ENCODE results near the gene CYB5R3.

GRCh38 chr22:42656578-42656977 is 7.4 kb upstream of the CYB5R3 start:
- no peak for TF ChIP-seq OSR1 (CRISPR knock-in tag; IDR thresholded peaks at IDR 0.05)
- TF ChIP-seq POU6F1 (CRISPR knock-in tag; IDR thresholded peaks at IDR 0.05; ENCODE audit: borderline replicate concordance, low read depth): no peak
- no peak for TF ChIP-seq ZFP30 (CRISPR knock-in tag; IDR thresholded peaks at IDR 0.05)
- TF ChIP-seq PPARA (CRISPR knock-in tag; IDR thresholded peaks at IDR 0.05; ENCODE audit: borderline replicate concordance): no peak
- no peak for TF ChIP-seq PATZ1 (CRISPR knock-in tag; IDR thresholded peaks at IDR 0.05; ENCODE audit: borderline replicate concordance)
- TF ChIP-seq TSHZ2 (CRISPR knock-in tag; IDR thresholded peaks at IDR 0.05): no peak
- no peak for TF ChIP-seq ZNF8 (CRISPR knock-in tag; IDR thresholded peaks at IDR 0.05)
- TF ChIP-seq CSDC2 (CRISPR knock-in tag; IDR thresholded peaks at IDR 0.05): no peak
- TF ChIP-seq ZC3H10 (CRISPR knock-in tag; IDR thresholded peaks at IDR 0.05): no peak

Measured in SK-N-SH treated with all-trans-retinoic acid at 6 μM for 48 hours (cell line).